Measurements from ENCODE around the gene L3MBTL2. TPM values are rescaled to one million over a fixed set of nuclear protein-coding genes. Genes with fewer than 3 reads are reported as not detected.

Gene L3MBTL2
- total and polyA plus RNA-seq, 10 of the 15 experiments (the other 5 are each of a cell fraction or from before 2014, with no cell fraction given), result 13.2 to 37.6 (median 28.2) TPM

DNA sequence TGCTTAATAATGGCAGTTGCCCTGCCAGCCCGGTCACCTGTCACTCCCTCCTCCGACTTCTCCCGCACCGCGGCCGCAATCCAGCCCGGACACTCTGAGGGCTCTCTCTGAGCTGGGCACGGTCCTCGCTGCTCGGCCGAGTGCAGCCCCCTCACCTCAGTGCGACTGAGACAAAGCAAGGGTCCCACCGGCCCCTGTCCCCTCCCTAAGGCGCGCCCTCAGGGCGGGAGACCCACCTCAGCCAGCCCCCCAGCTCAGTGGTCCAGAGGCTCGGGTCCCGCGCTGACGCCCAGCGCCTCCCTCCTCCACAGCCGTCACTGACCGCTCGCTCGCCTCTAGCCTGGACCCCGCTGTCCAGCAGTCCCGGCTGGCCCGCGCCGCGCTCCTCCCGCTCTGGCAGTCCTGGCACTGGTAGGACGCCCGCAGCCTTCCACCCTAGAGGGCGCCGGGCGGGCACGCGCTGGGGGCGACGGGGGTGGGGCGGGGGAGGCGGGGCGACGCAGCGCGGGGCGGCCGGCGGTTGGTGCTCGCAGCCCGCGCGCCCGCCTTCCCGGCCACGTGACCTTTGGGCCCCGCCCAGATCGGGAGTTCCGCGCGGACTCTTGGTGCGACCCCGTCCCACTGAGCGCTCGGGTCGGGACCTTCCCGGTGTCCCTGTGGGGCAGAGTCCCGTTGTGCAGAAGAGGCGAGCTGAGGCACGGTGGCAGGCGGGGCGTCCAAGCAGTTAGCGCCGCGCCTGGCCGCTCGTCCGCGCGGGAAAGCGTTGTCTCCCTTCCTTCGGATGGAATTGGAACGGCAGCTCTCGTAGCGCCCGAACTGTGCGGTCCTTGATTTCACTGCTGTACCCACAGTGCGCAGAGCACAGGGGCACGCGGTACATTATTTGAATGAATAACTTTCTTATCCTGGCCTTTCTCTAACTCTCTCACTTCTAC, 7.8 kb upstream of the L3MBTL2 start (continued):
- TF ChIP-seq, protein P1, sequence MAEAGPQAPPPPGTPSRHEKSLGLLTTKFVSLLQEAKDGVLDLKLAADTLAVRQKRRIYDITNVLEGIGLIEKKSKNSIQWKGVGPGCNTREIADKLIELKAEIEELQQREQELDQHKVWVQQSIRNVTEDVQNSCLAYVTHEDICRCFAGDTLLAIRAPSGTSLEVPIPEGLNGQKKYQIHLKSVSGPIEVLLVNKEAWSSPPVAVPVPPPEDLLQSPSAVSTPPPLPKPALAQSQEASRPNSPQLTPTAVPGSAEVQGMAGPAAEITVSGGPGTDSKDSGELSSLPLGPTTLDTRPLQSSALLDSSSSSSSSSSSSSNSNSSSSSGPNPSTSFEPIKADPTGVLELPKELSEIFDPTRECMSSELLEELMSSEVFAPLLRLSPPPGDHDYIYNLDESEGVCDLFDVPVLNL (IDR thresholded peaks at IDR 0.05; ENCODE audit: low read depth, low read length), result no peak
- TF ChIP-seq ZBED1 (IDR thresholded peaks at IDR 0.05; ENCODE audit: borderline replicate concordance) (no peak), CREB1 (IDR thresholded peaks at IDR 0.05; ENCODE audit: low read depth) (no peak), SMC3 (IDR thresholded peaks at IDR 0.05; ENCODE audit: borderline replicate concordance, low read length) (no peak), PAX5 (IDR thresholded peaks at IDR 0.05; ENCODE audit: borderline replicate concordance, low read depth, low read length) (no peak), TCF12 (IDR thresholded peaks at IDR 0.05; ENCODE audit: low read depth, low read length) (no peak), BHLHE40 (IDR thresholded peaks at IDR 0.05; ENCODE audit: borderline replicate concordance in 1 of 2, low read depth in 2 of 2, low read length in 1 of 2) (peak in 1 of 2 experiments; percentile 70; a peak in 2 of 4 replicates), ZNF24 (IDR thresholded peaks at IDR 0.05) (no peak), BRCA1 (IDR thresholded peaks at IDR 0.05; ENCODE audit: low read depth, low read length) (no peak), LARP7 (IDR thresholded peaks at IDR 0.05) (no peak), NR2C2 (IDR thresholded peaks at IDR 0.05; ENCODE audit: borderline replicate concordance, control insufficient read depth, insufficient read length, low read depth) (no peak), ZSCAN29 (IDR thresholded peaks at IDR 0.05) (no peak), EED (IDR thresholded peaks at IDR 0.05; ENCODE audit: low read depth) (peak; percentile 10; the same call in 1 of the 2 replicates), TBL1XR1 (IDR thresholded peaks at IDR 0.05; ENCODE audit: low read depth, low read length) (no peak)
- TF ChIP-seq, protein P2, sequence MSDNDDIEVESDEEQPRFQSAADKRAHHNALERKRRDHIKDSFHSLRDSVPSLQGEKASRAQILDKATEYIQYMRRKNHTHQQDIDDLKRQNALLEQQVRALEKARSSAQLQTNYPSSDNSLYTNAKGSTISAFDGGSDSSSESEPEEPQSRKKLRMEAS (IDR thresholded peaks at IDR 0.05; ENCODE audit: low read depth, low read length), result no peak; the same call in 1 of the 2 replicates
- TF ChIP-seq, protein P3, sequence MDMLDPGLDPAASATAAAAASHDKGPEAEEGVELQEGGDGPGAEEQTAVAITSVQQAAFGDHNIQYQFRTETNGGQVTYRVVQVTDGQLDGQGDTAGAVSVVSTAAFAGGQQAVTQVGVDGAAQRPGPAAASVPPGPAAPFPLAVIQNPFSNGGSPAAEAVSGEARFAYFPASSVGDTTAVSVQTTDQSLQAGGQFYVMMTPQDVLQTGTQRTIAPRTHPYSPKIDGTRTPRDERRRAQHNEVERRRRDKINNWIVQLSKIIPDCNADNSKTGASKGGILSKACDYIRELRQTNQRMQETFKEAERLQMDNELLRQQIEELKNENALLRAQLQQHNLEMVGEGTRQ (IDR thresholded peaks at IDR 0.05; ENCODE audit: borderline replicate concordance, low read depth, low read length), result peak; percentile 67
- TF ChIP-seq, protein P4, sequence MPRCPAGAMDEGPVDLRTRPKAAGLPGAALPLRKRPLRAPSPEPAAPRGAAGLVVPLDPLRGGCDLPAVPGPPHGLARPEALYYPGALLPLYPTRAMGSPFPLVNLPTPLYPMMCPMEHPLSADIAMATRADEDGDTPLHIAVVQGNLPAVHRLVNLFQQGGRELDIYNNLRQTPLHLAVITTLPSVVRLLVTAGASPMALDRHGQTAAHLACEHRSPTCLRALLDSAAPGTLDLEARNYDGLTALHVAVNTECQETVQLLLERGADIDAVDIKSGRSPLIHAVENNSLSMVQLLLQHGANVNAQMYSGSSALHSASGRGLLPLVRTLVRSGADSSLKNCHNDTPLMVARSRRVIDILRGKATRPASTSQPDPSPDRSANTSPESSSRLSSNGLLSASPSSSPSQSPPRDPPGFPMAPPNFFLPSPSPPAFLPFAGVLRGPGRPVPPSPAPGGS (IDR thresholded peaks at IDR 0.05; ENCODE audit: borderline replicate concordance, insufficient read depth, low read depth, low read length, poor library complexity, severe bottlenecking), result no peak
- TF ChIP-seq, protein P5, sequence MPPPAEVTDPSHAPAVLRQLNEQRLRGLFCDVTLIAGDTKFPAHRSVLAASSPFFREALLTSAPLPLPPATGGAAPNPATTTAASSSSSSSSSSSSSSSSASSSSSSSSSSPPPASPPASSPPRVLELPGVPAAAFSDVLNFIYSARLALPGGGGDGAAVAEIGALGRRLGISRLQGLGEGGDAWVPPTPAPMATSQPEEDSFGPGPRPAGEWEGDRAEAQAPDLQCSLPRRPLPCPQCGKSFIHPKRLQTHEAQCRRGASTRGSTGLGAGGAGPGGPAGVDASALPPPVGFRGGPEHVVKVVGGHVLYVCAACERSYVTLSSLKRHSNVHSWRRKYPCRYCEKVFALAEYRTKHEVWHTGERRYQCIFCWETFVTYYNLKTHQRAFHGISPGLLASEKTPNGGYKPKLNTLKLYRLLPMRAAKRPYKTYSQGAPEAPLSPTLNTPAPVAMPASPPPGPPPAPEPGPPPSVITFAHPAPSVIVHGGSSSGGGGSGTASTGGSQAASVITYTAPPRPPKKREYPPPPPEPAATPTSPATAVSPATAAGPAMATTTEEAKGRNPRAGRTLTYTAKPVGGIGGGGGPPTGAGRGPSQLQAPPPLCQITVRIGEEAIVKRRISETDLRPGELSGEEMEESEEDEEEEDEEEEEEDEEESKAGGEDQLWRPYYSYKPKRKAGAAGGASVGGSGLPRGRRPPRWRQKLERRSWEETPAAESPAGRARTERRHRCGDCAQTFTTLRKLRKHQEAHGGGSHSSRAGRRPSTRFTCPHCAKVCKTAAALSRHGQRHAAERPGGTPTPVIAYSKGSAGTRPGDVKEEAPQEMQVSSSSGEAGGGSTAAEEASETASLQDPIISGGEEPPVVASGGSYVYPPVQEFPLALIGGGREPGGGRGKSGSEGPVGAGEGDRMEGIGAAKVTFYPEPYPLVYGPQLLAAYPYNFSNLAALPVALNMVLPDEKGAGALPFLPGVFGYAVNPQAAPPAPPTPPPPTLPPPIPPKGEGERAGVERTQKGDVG (CRISPR knock-in tag; IDR thresholded peaks at IDR 0.05), result no peak
- TF ChIP-seq, protein P6, sequence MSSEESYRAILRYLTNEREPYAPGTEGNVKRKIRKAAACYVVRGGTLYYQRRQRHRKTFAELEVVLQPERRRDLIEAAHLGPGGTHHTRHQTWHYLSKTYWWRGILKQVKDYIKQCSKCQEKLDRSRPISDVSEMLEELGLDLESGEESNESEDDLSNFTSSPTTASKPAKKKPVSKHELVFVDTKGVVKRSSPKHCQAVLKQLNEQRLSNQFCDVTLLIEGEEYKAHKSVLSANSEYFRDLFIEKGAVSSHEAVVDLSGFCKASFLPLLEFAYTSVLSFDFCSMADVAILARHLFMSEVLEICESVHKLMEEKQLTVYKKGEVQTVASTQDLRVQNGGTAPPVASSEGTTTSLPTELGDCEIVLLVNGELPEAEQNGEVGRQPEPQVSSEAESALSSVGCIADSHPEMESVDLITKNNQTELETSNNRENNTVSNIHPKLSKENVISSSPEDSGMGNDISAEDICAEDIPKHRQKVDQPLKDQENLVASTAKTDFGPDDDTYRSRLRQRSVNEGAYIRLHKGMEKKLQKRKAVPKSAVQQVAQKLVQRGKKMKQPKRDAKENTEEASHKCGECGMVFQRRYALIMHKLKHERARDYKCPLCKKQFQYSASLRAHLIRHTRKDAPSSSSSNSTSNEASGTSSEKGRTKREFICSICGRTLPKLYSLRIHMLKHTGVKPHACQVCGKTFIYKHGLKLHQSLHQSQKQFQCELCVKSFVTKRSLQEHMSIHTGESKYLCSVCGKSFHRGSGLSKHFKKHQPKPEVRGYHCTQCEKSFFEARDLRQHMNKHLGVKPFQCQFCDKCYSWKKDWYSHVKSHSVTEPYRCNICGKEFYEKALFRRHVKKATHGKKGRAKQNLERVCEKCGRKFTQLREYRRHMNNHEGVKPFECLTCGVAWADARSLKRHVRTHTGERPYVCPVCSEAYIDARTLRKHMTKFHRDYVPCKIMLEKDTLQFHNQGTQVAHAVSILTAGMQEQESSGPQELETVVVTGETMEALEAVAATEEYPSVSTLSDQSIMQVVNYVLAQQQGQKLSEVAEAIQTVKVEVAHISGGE (CRISPR knock-in tag; IDR thresholded peaks at IDR 0.05), result no peak

Measured in GM12878 (cell line).